Suprapubic skin (tissue), 4 donors: ENCODE results near the gene PLCB1.

Experiments used
- EP300 ChIP-seq: sonication (generic); formaldehyde crosslinking; IDR thresholded peaks from one replicate; pipeline ENCODE4 v1.6.1; 2017; ENCODE audit warnings: antibody characterized with exemption
- POLR2AphosphoS5 ChIP-seq, 3 donors: sonication (generic); formaldehyde crosslinking; IDR thresholded peaks; one replicate each; pipeline ENCODE4 v1.6.1; 2017; ENCODE audit warnings: antibody characterized with exemption in 3 of 3
- TF ChIP-seq, protein P1 (sequence below), 2 donors: fragments of 200-600 bp in 1 of 2; fragments of 450-650 bp in 1 of 2; sonication (generic) in 1 of 2; IDR thresholded peaks; one replicate each; pipeline ENCODE4 v1.5.1; 2016 to 2019; ENCODE audit warnings: antibody characterized with exemption in 2 of 2, mild to moderate bottlenecking in 1 of 2, moderate library complexity in 1 of 2

DNA sequence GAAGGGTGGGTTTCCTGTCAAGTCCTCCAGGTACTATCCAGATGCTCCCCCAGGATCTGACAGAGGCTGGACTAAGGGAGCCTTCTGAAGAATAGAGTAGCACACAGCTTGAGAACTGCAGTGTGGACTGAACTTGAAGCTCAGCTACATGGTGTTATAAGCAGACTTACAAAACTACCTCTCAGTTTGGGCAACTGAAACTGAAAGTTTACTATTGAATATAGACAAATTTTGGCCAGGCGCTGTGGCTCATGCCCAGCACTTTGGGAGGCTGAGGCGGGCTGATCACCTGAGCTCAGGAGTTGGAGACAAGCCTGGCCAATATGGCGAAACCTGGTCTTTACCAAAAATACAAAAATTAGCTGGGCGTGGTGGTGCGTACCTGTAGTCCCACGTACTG is 348.5 kb downstream of the PLCB1 start:
- no peak for TF ChIP-seq EP300
- TF ChIP-seq, protein P1, sequence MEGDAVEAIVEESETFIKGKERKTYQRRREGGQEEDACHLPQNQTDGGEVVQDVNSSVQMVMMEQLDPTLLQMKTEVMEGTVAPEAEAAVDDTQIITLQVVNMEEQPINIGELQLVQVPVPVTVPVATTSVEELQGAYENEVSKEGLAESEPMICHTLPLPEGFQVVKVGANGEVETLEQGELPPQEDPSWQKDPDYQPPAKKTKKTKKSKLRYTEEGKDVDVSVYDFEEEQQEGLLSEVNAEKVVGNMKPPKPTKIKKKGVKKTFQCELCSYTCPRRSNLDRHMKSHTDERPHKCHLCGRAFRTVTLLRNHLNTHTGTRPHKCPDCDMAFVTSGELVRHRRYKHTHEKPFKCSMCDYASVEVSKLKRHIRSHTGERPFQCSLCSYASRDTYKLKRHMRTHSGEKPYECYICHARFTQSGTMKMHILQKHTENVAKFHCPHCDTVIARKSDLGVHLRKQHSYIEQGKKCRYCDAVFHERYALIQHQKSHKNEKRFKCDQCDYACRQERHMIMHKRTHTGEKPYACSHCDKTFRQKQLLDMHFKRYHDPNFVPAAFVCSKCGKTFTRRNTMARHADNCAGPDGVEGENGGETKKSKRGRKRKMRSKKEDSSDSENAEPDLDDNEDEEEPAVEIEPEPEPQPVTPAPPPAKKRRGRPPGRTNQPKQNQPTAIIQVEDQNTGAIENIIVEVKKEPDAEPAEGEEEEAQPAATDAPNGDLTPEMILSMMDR (IDR thresholded peaks at IDR 0.05): no peak
- no peak for TF ChIP-seq POLR2AphosphoS5 (IDR thresholded peaks at IDR 0.05)
